ENCODE measurements around the gene TSPYL4.
A peak's percentile ranks its signal among the peaks of the same experiment; 100 is the strongest.

TSPYL4 gene

DNA sequence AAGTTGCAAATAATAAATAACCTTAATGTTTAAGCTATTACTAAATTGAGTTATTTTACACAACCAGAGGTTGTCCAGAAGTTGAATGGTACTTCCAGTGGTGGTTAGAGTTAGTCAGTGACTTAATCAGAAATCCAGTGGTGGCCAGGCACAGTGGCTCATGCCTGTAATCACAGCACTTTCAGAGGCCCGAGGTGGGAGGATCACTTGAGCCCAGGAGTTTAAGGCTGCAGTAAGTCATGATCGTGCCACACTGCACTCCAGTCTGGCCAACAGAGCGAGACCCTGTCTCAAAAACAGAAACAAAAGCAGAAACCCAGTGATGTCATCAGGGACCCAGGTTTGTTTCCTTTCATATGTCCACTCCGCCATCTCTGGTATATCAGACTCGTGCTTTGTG, 35.0 kb downstream of the TSPYL4 start:
- Mint-ChIP-seq H3K4me3 (no peak overlapping the region), H3K27me3 (no peaks in the 10 kb centered on the region), H3K4me1 (no peaks in the 10 kb centered on the region), H3K27ac (no peak overlapping the region), H3K9me3 (no peaks in the 10 kb centered on the region)
- ATAC-seq (no peak), DNase-seq (no peak)

DNA sequence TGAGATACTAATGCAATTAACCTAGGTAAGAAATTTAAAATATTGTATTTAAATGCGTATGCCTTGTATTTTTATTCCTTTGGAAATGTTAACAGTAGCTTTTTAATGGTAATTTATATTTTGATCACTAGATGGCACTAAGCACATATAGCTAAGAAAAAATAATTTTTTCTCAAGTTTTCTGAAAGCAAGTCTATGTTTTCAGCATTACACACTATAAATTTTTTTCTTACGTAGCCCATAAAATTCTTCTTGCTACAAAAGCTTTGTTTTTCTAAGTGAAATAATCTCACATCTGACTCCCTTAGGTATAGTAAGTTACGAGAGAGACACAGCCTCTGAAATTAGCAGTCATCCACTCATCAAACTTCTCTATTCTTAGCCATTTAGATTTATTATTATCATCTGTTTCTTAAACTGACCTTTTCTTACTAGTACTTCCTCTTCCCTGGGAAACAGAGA, 35.7 kb downstream of the TSPYL4 start:
- ATAC-seq, result no peak

GRCh38 chr6:116217069-116217468, 36.8 kb downstream of the TSPYL4 start:
- Mint-ChIP-seq H3K9me3 (no peaks in the 10 kb centered on the region), H3K27ac (peak overlapping the region; percentile 69 to 88)

More for the DNA sequence above, 35.7 kb downstream of the TSPYL4 start:
- Mint-ChIP-seq H3K9me3 (no peaks in the 10 kb centered on the region), H3K4me1 (no peaks in the 10 kb centered on the region), H3K4me3 (no peak overlapping the region), H3K27ac (no peak overlapping the region), H3K27me3 (no peaks in the 10 kb centered on the region)
- DNase-seq, result no peak

DNA sequence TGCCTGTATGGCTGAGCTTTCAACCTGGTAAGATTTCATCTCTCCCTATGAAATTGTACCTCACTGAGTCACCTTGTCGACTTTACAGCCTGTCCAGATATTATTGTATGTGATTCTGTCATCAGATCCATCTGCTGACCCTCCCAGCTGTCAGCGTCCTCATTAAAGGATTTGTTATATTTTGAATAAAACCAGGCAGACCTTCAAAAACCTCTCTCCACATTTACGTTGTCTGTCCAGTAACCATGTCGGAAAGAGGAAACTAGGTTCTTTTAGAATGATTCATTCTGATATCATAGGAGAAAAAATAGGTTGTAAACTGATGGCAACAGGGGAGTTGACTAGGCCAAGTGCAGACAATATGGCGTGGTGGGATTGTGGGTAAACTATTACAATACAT, 38.5 kb downstream of the TSPYL4 start:
- Mint-ChIP-seq H3K9me3 (no peaks in the 10 kb centered on the region), H3K4me1 (no peaks in the 10 kb centered on the region), H3K4me3 (no peak overlapping the region), H3K27ac (no peak overlapping the region), H3K27me3 (no peaks in the 10 kb centered on the region)
- ATAC-seq, result no peak
- no peak for DNase-seq

More at GRCh38 chr6:116217069-116217468, 36.8 kb downstream of the TSPYL4 start:
- Mint-ChIP-seq H3K27me3 (no peaks in the 10 kb centered on the region), H3K4me1 (no peaks in the 10 kb centered on the region), H3K4me3 (no peak overlapping the region)
- ATAC-seq (peak; percentile 60), DNase-seq (no peak)

- Mint-ChIP-seq H3K4me1 (no peaks in the 10 kb centered on the region), H3K9me3 (no peaks in the 10 kb centered on the region), H3K27ac (no peak overlapping the region), H3K4me3 (no peak overlapping the region), H3K27me3 (no peaks in the 10 kb centered on the region)
- ATAC-seq, result no peak
- no peak for DNase-seq
Observed at GRCh38 chr6:116214681-116215080, 39.2 kb downstream of the TSPYL4 start.

DNA sequence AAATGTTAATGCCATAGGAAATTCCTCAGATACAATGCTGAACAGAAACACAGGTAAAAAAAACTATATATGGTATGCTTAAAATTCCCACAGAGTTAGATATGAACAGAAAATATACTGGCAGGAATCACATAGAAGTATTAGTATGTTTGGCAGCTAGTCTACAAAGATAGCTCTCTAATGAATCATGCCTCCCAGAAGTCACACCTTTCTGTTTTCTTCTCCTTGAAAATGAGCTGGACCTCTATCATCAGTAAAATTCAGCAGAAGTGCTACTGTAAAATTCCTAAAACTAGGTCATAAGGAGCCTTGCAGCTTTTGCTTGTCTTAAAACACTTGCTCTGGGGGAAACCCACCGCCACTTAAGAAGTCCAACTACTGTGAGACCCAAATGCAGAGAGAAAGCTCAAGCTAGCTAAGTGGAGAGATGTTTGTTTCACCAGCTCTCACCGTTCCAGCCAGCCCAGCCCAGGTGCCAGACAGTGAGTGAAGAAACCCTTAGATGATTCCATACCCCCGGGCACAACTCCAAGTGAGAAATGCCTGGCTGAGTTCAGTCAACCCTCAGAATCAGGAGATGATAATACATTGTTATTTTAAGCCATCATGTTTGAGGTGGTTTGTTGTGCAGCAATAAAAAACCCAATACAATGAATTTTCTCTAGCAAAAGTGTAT, 43.0 kb downstream of the TSPYL4 start:
- Mint-ChIP-seq H3K4me3 (no peak overlapping the region), H3K27ac (no peak overlapping the region)
- DNase-seq, result no peak

DNA sequence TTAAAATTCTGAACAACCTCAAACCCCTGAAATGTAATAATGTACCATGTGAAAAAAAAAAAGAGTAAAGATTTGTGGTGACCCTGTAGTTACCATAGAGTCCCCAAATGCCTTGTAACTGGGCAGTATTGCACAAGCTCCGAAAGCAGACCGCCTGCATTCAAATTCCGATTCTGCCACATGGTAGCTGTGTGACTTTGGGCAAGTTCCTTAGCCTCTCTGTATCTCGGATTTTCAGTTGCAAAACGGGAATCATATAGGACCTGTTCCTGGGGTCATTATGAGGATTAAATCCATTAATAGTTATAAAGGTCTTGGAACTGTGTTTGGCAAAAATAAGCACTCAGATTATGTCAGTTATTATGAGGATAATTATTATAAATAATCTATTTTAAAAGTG, 43.6 kb downstream of the TSPYL4 start:
- ATAC-seq (no peak), DNase-seq (no peak)
- Mint-ChIP-seq H3K9me3 (no peaks in the 10 kb centered on the region), H3K27me3 (no peaks in the 10 kb centered on the region), H3K27ac (no peak overlapping the region), H3K4me1 (no peaks in the 10 kb centered on the region), H3K4me3 (no peak overlapping the region)

More for the DNA sequence above, 43.0 kb downstream of the TSPYL4 start:
- no peaks in the 10 kb centered on the region for H3K4me1 Mint-ChIP-seq
- no peaks in the 10 kb centered on the region for H3K27me3 Mint-ChIP-seq
- ATAC-seq, result no peak
- no peaks in the 10 kb centered on the region for H3K9me3 Mint-ChIP-seq

- ATAC-seq (no peak), DNase-seq (no peak)
- H3K27me3 Mint-ChIP-seq, result no peaks in the 10 kb centered on the region
- no peaks in the 10 kb centered on the region for H3K9me3 Mint-ChIP-seq
- H3K4me1 Mint-ChIP-seq, result no peaks in the 10 kb centered on the region
- no peak overlapping the region for H3K4me3 Mint-ChIP-seq
- no peak overlapping the region for H3K27ac Mint-ChIP-seq
Observed at GRCh38 chr6:116208056-116208785, 45.7 kb downstream of the TSPYL4 start.

- peak; percentile 66 for ATAC-seq
- Mint-ChIP-seq H3K4me1 (no peaks in the 10 kb centered on the region), H3K9me3 (no peaks in the 10 kb centered on the region), H3K27ac (no peak overlapping the region), H3K4me3 (no peak overlapping the region), H3K27me3 (no peaks in the 10 kb centered on the region)
- DNase-seq, result no peak
Observed at GRCh38 chr6:116206231-116206903, 47.5 kb downstream of the TSPYL4 start.

- H3K4me3 Mint-ChIP-seq, result no peak overlapping the region
- ATAC-seq, result no peak
- no peak overlapping the region for H3K27ac Mint-ChIP-seq
- H3K4me1 Mint-ChIP-seq, result peaks cover 6% of the 10 kb centered on the region
- DNase-seq, result no peak
- H3K9me3 Mint-ChIP-seq, result no peaks in the 10 kb centered on the region
- H3K27me3 Mint-ChIP-seq, result no peaks in the 10 kb centered on the region
Observed at GRCh38 chr6:116205281-116205680, 48.6 kb downstream of the TSPYL4 start.

DNA sequence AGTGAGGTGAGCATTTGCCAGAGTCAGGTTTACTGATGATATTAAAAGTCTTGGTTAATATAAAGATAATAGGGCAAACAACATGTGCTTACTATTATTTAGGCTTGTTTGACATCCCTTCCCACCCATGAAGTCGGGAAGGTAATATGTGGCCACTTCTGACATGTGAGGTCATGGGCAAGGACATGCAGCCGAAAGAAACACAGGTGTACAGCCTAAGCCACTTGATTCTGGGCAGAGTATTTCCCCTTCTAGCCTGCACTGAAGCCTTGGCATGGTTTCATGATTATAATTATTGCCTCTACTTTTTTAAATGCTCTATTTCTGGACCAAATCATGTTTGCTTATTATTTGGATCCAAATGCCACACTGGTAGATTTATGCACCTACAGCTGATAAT, 52.3 kb downstream of the TSPYL4 start:
- H3K4me1 Mint-ChIP-seq, result peaks cover 6% of the 10 kb centered on the region
- H3K27ac Mint-ChIP-seq, result no peak overlapping the region
- H3K4me3 Mint-ChIP-seq, result no peak overlapping the region

GRCh38 chr6:116200619-116201249, 53.1 kb downstream of the TSPYL4 start:
- ATAC-seq (no peak), DNase-seq (no peak)
- H3K27me3 Mint-ChIP-seq, result no peaks in the 10 kb centered on the region
- H3K4me3 Mint-ChIP-seq, result no peak overlapping the region
- H3K4me1 Mint-ChIP-seq, result peaks cover 6% of the 10 kb centered on the region
- H3K9me3 Mint-ChIP-seq, result no peaks in the 10 kb centered on the region
- no peak overlapping the region for H3K27ac Mint-ChIP-seq

More for the DNA sequence above, 52.3 kb downstream of the TSPYL4 start:
- DNase-seq (no peak), ATAC-seq (no peak)
- Mint-ChIP-seq H3K27me3 (no peaks in the 10 kb centered on the region), H3K9me3 (no peaks in the 10 kb centered on the region)

Measured in stimulated activated naive CD8-positive, alpha-beta T cell treated with anti-CD3 and anti-CD28 coated beads, Interleukin-15, amount 100 ng/mL, for 72 hours (primary cell).